Measurements from ENCODE around the gene NUB1. TPM values are rescaled to one million over a fixed set of nuclear protein-coding genes. Genes with fewer than 3 reads are reported as not detected.

The NUB1 gene
- total and polyA plus RNA-seq, 11 donors = 22.6 to 56.3 (median 39.4) TPM

DNA sequence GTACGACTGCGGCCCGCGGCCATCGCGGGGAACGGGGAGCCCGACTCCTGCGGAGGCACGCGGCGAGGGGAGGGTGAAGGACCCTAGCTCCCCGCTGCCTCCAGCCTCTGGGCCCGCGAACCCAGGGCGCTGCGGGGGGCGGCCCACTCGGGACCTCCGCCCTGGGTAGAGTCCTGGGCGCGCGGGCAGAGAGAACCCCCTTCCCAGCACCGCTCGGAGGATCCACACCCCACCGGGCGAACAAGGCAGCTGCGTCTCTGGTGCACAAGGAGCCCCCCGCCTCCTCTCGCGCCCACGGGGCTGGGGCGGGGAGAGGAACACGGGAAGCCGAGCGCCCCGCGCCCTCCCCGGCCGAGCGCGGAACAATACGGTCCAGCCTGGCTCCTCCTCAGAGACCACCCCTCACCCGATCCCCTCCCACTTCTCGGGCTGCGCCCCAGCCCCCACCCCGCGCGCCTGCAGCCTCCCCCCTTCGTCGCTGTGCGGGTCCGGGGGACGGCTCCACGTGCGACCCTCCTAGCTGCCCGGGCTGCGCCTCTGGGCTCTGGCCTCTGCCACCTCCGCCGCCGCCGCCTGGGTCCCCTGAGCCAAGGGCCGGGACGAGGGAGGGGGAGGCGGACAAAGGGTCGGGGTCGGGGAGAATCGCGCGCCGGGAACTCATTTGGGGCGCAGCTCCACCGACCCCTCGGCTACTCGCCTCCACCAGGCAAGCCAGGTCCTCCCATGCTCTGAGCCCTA, 68.2 kb downstream of the NUB1 start, which contains the start of gene WDR86:
Gene WDR86, minus strand, starts transcription at position 372 of the 738 bp plus-strand sequence. CDS start 449 bp downstream, outside the sequence.
- 1% methylated on average over 24 to 75 of the region's 75 CpGs for WGBS, 4 donors
- Histone ChIP-seq H3K36me3 (no peaks in the 10 kb centered on the region), H3K4me3 (peak within 1 kb of the TSS; percentile 28 to 53 (median 48)), H3K27ac (peak within 1 kb of the TSS in 3 of 12 donors; percentile 24 to 63 (median 46)), H3K4me1 (peaks cover 0 to 24% (median 13%) of the 10 kb centered on the region in 12 donors), H3K9me3 (no peaks in the 10 kb centered on the region), H3K27me3 (peaks cover 18 to 57% (median 26%) of the 10 kb centered on the region in 9 donors)
- peak in 1 of 4 donors; percentile 22 for ATAC-seq
- intact Hi-C loops (cut with DNase I) = no loop called here
- no peak for DNase-seq
- no peak for TF ChIP-seq POLR2A (IDR thresholded peaks at IDR 0.05)
- TF ChIP-seq, protein P1, sequence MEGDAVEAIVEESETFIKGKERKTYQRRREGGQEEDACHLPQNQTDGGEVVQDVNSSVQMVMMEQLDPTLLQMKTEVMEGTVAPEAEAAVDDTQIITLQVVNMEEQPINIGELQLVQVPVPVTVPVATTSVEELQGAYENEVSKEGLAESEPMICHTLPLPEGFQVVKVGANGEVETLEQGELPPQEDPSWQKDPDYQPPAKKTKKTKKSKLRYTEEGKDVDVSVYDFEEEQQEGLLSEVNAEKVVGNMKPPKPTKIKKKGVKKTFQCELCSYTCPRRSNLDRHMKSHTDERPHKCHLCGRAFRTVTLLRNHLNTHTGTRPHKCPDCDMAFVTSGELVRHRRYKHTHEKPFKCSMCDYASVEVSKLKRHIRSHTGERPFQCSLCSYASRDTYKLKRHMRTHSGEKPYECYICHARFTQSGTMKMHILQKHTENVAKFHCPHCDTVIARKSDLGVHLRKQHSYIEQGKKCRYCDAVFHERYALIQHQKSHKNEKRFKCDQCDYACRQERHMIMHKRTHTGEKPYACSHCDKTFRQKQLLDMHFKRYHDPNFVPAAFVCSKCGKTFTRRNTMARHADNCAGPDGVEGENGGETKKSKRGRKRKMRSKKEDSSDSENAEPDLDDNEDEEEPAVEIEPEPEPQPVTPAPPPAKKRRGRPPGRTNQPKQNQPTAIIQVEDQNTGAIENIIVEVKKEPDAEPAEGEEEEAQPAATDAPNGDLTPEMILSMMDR (IDR thresholded peaks at IDR 0.05) = no peak

DNA sequence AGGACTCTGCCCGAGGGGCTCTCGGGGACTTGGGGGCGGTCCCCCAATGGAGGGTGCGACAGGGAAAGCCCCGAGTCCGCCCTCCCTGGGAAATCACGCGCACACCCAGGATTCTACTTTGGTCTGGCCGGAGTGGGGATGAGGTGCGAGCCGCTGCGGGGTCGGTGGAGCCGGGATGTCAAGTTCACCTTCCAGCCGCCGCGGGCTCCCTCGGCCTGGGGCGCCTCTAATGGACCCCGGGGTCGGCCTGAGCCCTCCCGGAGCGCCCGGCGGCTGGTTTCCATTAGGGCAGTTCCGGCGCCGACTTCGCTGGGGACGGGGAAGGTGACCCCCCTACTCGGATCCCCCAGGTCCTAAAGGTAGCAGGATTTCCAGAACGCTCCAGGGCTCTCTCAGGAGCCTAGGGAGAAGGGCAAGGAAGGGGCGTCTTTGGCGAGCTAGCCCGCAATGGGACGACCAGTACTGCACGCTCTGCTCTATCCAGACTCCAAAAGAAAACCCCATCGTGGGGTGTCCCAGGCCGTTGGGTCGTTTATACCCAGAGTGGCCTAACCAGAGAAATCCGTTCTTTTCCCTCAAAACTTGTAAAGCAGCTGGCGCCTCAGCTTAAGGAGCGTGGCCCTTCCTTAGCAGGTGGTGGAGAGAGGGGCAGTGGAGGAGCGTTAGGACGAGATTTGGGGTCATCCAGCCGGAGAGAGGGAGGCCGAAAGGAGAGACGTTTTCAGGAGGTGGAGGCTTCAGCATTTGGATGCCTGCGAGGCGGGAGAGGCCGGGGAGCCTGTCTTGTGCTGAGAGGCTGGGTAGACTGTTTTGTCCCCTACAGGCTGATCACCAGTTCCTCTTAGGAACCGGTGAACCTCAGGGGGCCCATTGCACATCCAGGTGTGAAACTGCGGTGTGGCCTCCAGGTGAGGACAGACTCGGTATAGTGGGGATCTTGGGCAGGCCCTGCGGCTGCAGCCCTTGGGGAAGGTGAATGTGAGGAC, 69.1 kb downstream of the NUB1 start:
- H3K4me3 ChIP-seq = peak overlapping the region; percentile 28 to 53 (median 48)
- no peaks in the 10 kb centered on the region for H3K9me3 ChIP-seq
- H3K27me3 ChIP-seq = peaks cover 18 to 59% (median 26%) of the 10 kb centered on the region in 9 donors
- 22 to 24% (median 24%) methylated on average over 49 to 55 of the region's 55 CpGs for WGBS, 4 donors
- H3K4me1 ChIP-seq = peaks cover 0 to 25% (median 13%) of the 10 kb centered on the region in 12 donors
- no peaks in the 10 kb centered on the region for H3K36me3 ChIP-seq
- TF ChIP-seq, protein P1 (IDR thresholded peaks at IDR 0.05) = no peak
- no peak for TF ChIP-seq POLR2A (IDR thresholded peaks at IDR 0.05)
- H3K27ac ChIP-seq = peak overlapping the region in 1 of 12 donors; percentile 63
- intact Hi-C loops (cut with DNase I) = no loop called here
- DNase-seq = no peak
- ATAC-seq = peak in 2 of 4 donors; percentile 19 to 51

DNA sequence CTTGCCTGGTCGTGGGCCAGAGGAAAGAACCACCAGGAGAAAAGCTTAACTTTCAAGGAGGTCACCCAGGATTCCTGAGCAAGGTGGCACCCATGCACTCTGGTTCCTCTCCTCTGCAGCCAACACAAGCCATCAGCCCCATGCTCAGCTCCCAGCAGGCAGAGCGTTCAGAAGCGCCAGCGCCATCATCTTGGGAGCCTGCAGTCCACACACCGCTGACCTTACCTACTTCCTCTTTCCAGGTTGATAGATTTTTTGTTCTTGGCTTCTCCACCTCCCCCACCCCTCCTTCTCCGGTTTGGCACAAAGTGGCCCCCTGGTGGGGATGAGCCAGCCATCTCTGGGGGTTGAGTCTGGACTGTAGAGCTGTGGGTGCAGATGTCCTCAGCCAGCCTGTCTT, 69.9 kb downstream of the NUB1 start:
- DNase-seq (no peak), ATAC-seq (no peak)
- Histone ChIP-seq H3K9me3 (no peaks in the 10 kb centered on the region), H3K27ac (no peak overlapping the region), H3K36me3 (no peaks in the 10 kb centered on the region), H3K4me3 (no peak overlapping the region), H3K27me3 (peaks cover 18 to 62% (median 30%) of the 10 kb centered on the region in 9 donors), H3K4me1 (peaks cover 0 to 33% (median 13%) of the 10 kb centered on the region in 12 donors)
- intact Hi-C loops (cut with DNase I) = no loop called here
- no peak for TF ChIP-seq POLR2A (IDR thresholded peaks at IDR 0.05)
- TF ChIP-seq, protein P1 (IDR thresholded peaks at IDR 0.05) = no peak
- 66 to 80% (median 74%) methylated on average over 6 of the region's 6 CpGs for WGBS, 4 donors

Measured in heart left ventricle (tissue), 16 donors.